ENCODE results near the gene HRCT1. TPM values are rescaled to one million over a fixed set of nuclear protein-coding genes. Genes with fewer than 3 reads are reported as not detected.
"Not testable (repeated sequence)": the region's sequence is repeated elsewhere in the genome, so short reads cannot be mapped to it uniquely, and the experiment has no call there.

The HRCT1 gene
- total and polyA plus RNA-seq, 7 donors = 2.1 to 88.5 (median 5.4) TPM

- Histone ChIP-seq H3K27ac (no peak overlapping the region), H3K9me3 (no peaks in the 10 kb centered on the region), H3K27me3 (no peaks in the 10 kb centered on the region), H3K4me1 (no peaks in the 10 kb centered on the region), H3K4me3 (no peak overlapping the region), H3K36me3 (no peaks in the 10 kb centered on the region)
- TF ChIP-seq POLR2A (IDR thresholded peaks at IDR 0.05) (no peak), CTCF (IDR thresholded peaks at IDR 0.05) (no peak), EP300 (IDR thresholded peaks at IDR 0.05) (no peak), POLR2AphosphoS5 (IDR thresholded peaks at IDR 0.05) (no peak)
- intact Hi-C loops (cut with DNase I) = loop anchor here (1.0 to 10.0 kb wide), 3 partner anchors 54 to 238 kb away; partner anchors contain the start of genes FAM221B and TMEM8B
- WGBS, 2 donors = 46 to 59% methylated on average over 3 of the region's 3 CpGs
- DNase-seq = no peak
These were observed 23.0 kb upstream of the HRCT1 start for GRCh38 chr9:35882996-35883395.

GRCh38 chr9:35884908-35885307, 21.1 kb upstream of the HRCT1 start:
- H3K27ac ChIP-seq, H3K4me3 ChIP-seq, H3K4me1 ChIP-seq, DNase-seq, H3K36me3 ChIP-seq, H3K27me3 ChIP-seq, H3K9me3 ChIP-seq: not testable (repeated sequence)
- intact Hi-C loops (cut with DNase I) = loop anchor here (10.0 kb wide), 1 partner anchor 240 kb away; no protein-coding TSS in a partner anchor
- 83 to 90% methylated on average over 3 of the region's 3 CpGs for WGBS, 2 donors

- H3K27ac ChIP-seq = no peak overlapping the region
- no peaks in the 10 kb centered on the region for H3K27me3 ChIP-seq
- H3K4me3 ChIP-seq = no peak overlapping the region
- intact Hi-C loops (cut with DNase I) = no loop called here
- H3K9me3 ChIP-seq = no peaks in the 10 kb centered on the region
- 72 to 84% methylated on average over 3 of the region's 3 CpGs for WGBS, 2 donors
- no peaks in the 10 kb centered on the region for H3K36me3 ChIP-seq
- DNase-seq = no peak
- H3K4me1 ChIP-seq = no peaks in the 10 kb centered on the region
- TF ChIP-seq POLR2A (IDR thresholded peaks at IDR 0.05) (no peak), CTCF (IDR thresholded peaks at IDR 0.05) (no peak), EP300 (IDR thresholded peaks at IDR 0.05) (no peak), POLR2AphosphoS5 (IDR thresholded peaks at IDR 0.05) (no peak)
These were observed 14.4 kb upstream of the HRCT1 start for GRCh38 chr9:35891646-35892045.

- Histone ChIP-seq H3K4me3 (no peak overlapping the region), H3K27me3 (no peaks in the 10 kb centered on the region), H3K4me1 (no peaks in the 10 kb centered on the region), H3K27ac (no peak overlapping the region), H3K36me3 (no peaks in the 10 kb centered on the region), H3K9me3 (no peaks in the 10 kb centered on the region)
- 86 to 88% methylated on average over 1 of the region's 1 CpG for WGBS, 2 donors
- DNase-seq = no peak
- TF ChIP-seq POLR2AphosphoS5 (IDR thresholded peaks at IDR 0.05) = no peak
- TF ChIP-seq POLR2A (IDR thresholded peaks at IDR 0.05) = no peak
- TF ChIP-seq EP300 (IDR thresholded peaks at IDR 0.05) = no peak
- no peak for TF ChIP-seq CTCF (IDR thresholded peaks at IDR 0.05)
- intact Hi-C loops (cut with DNase I) = no loop called here
These were observed 14.0 kb upstream of the HRCT1 start for GRCh38 chr9:35892051-35892450.

- WGBS, 2 donors = 96 to 98% methylated on average over 2 of the region's 2 CpGs
- Histone ChIP-seq H3K27ac (no peak overlapping the region), H3K4me1 (no peaks in the 10 kb centered on the region), H3K36me3 (no peaks in the 10 kb centered on the region), H3K4me3 (no peak overlapping the region), H3K27me3 (no peaks in the 10 kb centered on the region), H3K9me3 (no peaks in the 10 kb centered on the region)
- no peak for TF ChIP-seq POLR2AphosphoS5 (IDR thresholded peaks at IDR 0.05)
- intact Hi-C loops (cut with DNase I) = no loop called here
- no peak for DNase-seq
These were observed 9.4 kb upstream of the HRCT1 start for GRCh38 chr9:35896570-35896969.

GRCh38 chr9:35897376-35898099, 8.5 kb upstream of the HRCT1 start:
- 86 to 88% methylated on average over 7 of the region's 7 CpGs for WGBS, 2 donors
- H3K36me3 ChIP-seq; H3K9me3 ChIP-seq; H3K4me3 ChIP-seq; H3K4me1 ChIP-seq; H3K27ac ChIP-seq; H3K27me3 ChIP-seq; DNase-seq; intact Hi-C loops (cut with DNase I): not testable (repeated sequence)

All from sigmoid colon (tissue), 7 donors.